Heart left ventricle (tissue), 16 donors: ENCODE measurements around the gene PLCG2. TPM values are rescaled to one million over a fixed set of nuclear protein-coding genes. Genes with fewer than 3 reads are reported as not detected.

Experiments used
- ATAC-seq, 4 donors: fragments of 200-7000 bp; cut with Tn5 transposase; one replicate each; pipeline ENCODE4 v1.9.1; 2020 to 2022; ENCODE audit warnings: moderate library complexity in 4 of 4, mild to moderate bottlenecking in 3 of 4, moderate number of reproducible peaks in 1 of 4
- DNase-seq, 5 donors: peaks; one replicate each; pipeline ENCODE4 v3.0.0-alpha.2; 2020
- H3K27ac ChIP-seq, 12 donors: fragments of 200-600 bp; sonication (generic) in 4 of 12; one replicate each; pipeline versions ENCODE4 v1.5.0 to v1.8.0; 2016 to 2022; ENCODE audit warnings: mild to moderate bottlenecking in 2 of 12
- H3K27me3 ChIP-seq, 9 donors: fragments of 200-600 bp; sonication (generic) in 2 of 9; one replicate each; pipeline versions ENCODE4 v1.5.1 to v1.8.0; 2016 to 2022; ENCODE audit warnings: mild to moderate bottlenecking in 3 of 9
- H3K36me3 ChIP-seq, 9 donors: fragments of 200-600 bp; sonication (generic) in 2 of 9; one replicate each; pipeline versions ENCODE4 v1.5.0 to v1.8.0; 2018 to 2022; ENCODE audit warnings: mild to moderate bottlenecking in 2 of 9
- H3K4me1 ChIP-seq, 12 donors: fragments of 200-600 bp; sonication (generic) in 4 of 12; one replicate each; pipeline versions ENCODE4 v1.5.0 to v1.8.0; 2016 to 2022; ENCODE audit warnings: mild to moderate bottlenecking in 3 of 12
- H3K4me3 ChIP-seq, 12 donors: fragments of 200-600 bp; sonication (generic) in 4 of 12; one replicate each; pipeline versions ENCODE4 v1.5.0 to v1.8.0; 2017 to 2022; ENCODE audit warnings: mild to moderate bottlenecking in 9 of 12, moderate library complexity in 4 of 12
- H3K9me3 ChIP-seq, 12 donors: fragments of 200-600 bp; sonication (generic) in 4 of 12; one replicate each; pipeline versions ENCODE4 v1.5.0 to v1.8.0; 2016 to 2022; ENCODE audit warnings: mild to moderate bottlenecking in 1 of 12
- CTCF ChIP-seq, 12 donors: fragments of 200-600 bp; sonication (generic) in 4 of 12; IDR thresholded peaks; one replicate each; pipeline versions ENCODE4 v1.5.0 to v1.8.0; 2018 to 2022; ENCODE audit warnings: antibody characterized with exemption in 12 of 12, mild to moderate bottlenecking in 5 of 12
- POLR2A ChIP-seq, 2 donors: fragments of 450-650 bp; IDR thresholded peaks; one replicate each; pipeline ENCODE4 v1.6.1; 2017; ENCODE audit warnings: antibody characterized with exemption in 2 of 2, mild to moderate bottlenecking in 2 of 2, moderate library complexity in 2 of 2
- WGBS, 4 donors: extraction: QIAGEN DNeasy Blood & Tissue Kit in 2 of 4; methylation state at CpG; one replicate each; pipeline versions ENCODE4 v1.1.5 to v1.1.7; 2013 to 2018; 5-methylcytosine and 5-hydroxymethylcytosine counted together
- intact Hi-C, 10 donors: fragments of 100-400 bp; cut with DNase I; formaldehyde crosslinking; loops; one replicate each; pipeline versions ENCODE4 v1.11.1 to v1.14.2; 2022
- polyA plus RNA-seq, 2 donors: library from polyadenylated mRNA; stranded (reverse); fragments of 200-250 nt; gene quantifications; one replicate each; pipeline ENCODE4 v1.2.3, GENCODE V29; 2013
- total RNA-seq, 9 donors: library from RNA; depleted of rRNA in 2 of 9; stranded (reverse); fragments of >200 nt in 2 of 9; fragmentation: NEBNext Ultra II Directional in 3 of 9; extraction: Animal tissue kit (Norgen Biotek cat#: 25700) in 3 of 9; gene quantifications; one replicate each; pipeline versions ENCODE4 v1.1.0 to v1.2.4, GENCODE V29; 2016 to 2023
- donor health status: ischemic (EF 13 %, LVEDD 7.1; RV severe dilation, severe dysfunction).
- donor health status: healthy with polysubstance abuse.
- donor health status: DM: no; HTN: yes; CAD: no.
- donor health status: DM: no; HTN: no; CAD: no.
- donor health status: ischemic (EF 25% LVEDD 6.9; RV normal size, moderate dysfunction).
- donor health status: ischemic (EF 25% LVEDD 5.7; RV mildly dilated, moderate dysfunction).
- donor health status: healthy.
- donor health status: DM: yes; HTN: yes; CAD: no.
- donor health status: ischemic (EF 35%, LVEDD 5.7; RV mildly dilated, moderate dysfunction).
- donor health status: nonischemic (EF 11% LVEDD 7.7; RV severe dilation, severe dysfunction).
- donor health status: DM: yes; HTN: yes; CAD: no.
- donor health status: PGD.
- donor health status: ischemic (EF 29% LVEDD 5.4; RV normal size, mild dysfunction).
- donor health status: nonischemic (EF 23%, LVEDD 6.1; RV moderate dilation, normal function).

Gene PLCG2
- total and polyA plus RNA-seq, 11 donors: 2.0 to 35.4 (median 4.7) TPM

GRCh38 chr16:81855552-81856153 lies 76.6 kb downstream of the PLCG2 start:
- H3K4me3 ChIP-seq: no peak overlapping the region
- WGBS, 4 donors: 73 to 96% (median 85%) methylated on average over 8 of the region's 8 CpGs
- peaks cover 0 to 20% (median 0%) of the 10 kb centered on the region in 9 donors for H3K36me3 ChIP-seq
- intact Hi-C loops: loop anchor here in 1 of 10 donors (10.0 kb wide), 1 partner anchor 61 kb away; no protein-coding TSS in a partner anchor
- TF ChIP-seq POLR2A (IDR thresholded peaks at IDR 0.05): no peak
- no peak for TF ChIP-seq CTCF (IDR thresholded peaks at IDR 0.05)
- DNase-seq (no peak), ATAC-seq (no peak)
- no peak overlapping the region for H3K27ac ChIP-seq
- H3K27me3 ChIP-seq: no peaks in the 10 kb centered on the region
- H3K4me1 ChIP-seq: peaks cover 0 to under 1% (median 0%) of the 10 kb centered on the region in 12 donors
- peaks cover 0 to 4% (median 0%) of the 10 kb centered on the region in 12 donors for H3K9me3 ChIP-seq

GRCh38 chr16:81860287-81861266 lies 81.5 kb downstream of the PLCG2 start:
- peaks cover 0 to 12% (median 0%) of the 10 kb centered on the region in 9 donors for H3K27me3 ChIP-seq
- H3K36me3 ChIP-seq: peaks cover 0 to 16% (median 0%) of the 10 kb centered on the region in 9 donors
- peaks cover 0 to 4% (median 0%) of the 10 kb centered on the region in 12 donors for H3K9me3 ChIP-seq
- WGBS, 4 donors: 91 to 94% (median 91%) methylated on average over 18 of the region's 18 CpGs
- H3K4me1 ChIP-seq: peaks cover 0 to 19% (median 5%) of the 10 kb centered on the region in 12 donors
- no peak for ATAC-seq
- no peak for DNase-seq
- intact Hi-C loops: loop anchor here in 2 of 10 donors (10.0 kb wide), 1 partner anchor 76 kb away; no protein-coding TSS in a partner anchor
- no peak overlapping the region for H3K4me3 ChIP-seq
- TF ChIP-seq POLR2A (IDR thresholded peaks at IDR 0.05) (no peak), CTCF (IDR thresholded peaks at IDR 0.05) (no peak)
- H3K27ac ChIP-seq: peak overlapping the region in 5 of 12 donors; percentile 47 to 81 (median 67)

- ATAC-seq (peak in 3 of 4 donors; percentile 26 to 57 (median 48)), DNase-seq (no peak)
- Histone ChIP-seq H3K36me3 (peaks cover 0 to 12% (median 0%) of the 10 kb centered on the region in 9 donors), H3K4me1 (peaks cover 0 to 19% (median 6%) of the 10 kb centered on the region in 12 donors), H3K4me3 (no peak overlapping the region), H3K27me3 (peaks cover 0 to 12% (median 0%) of the 10 kb centered on the region in 9 donors), H3K27ac (peak overlapping the region in 8 of 12 donors; percentile 18 to 81 (median 52)), H3K9me3 (peaks cover 0 to 4% (median 0%) of the 10 kb centered on the region in 12 donors)
- intact Hi-C loops: loop anchor here in 2 of 10 donors (10.0 kb wide), 1 partner anchor 77 kb away; no protein-coding TSS in a partner anchor
- TF ChIP-seq POLR2A (IDR thresholded peaks at IDR 0.05) (no peak), CTCF (IDR thresholded peaks at IDR 0.05) (no peak)
- 77 to 82% (median 78%) methylated on average over 10 of the region's 10 CpGs for WGBS, 4 donors
Observed at GRCh38 chr16:81861503-81861902, 82.4 kb downstream of the PLCG2 start.
